ENCODE measurements around the gene UBXN2A. TPM values are rescaled to one million over a fixed set of nuclear protein-coding genes. Genes with fewer than 3 reads are reported as not detected.

UBXN2A gene
- total RNA-seq, result 17.1 and 19.5 TPM in 2 replicates

GRCh38 chr2:23939987-23940717, at the start of gene UBXN2A:
TSS of gene UBXN2A (plus strand) at chr2:23940463. CDS start at chr2:23958315, 17,852 bp downstream.

GRCh38 chr2:23926750-23927571, 13.3 kb upstream of the UBXN2A start, which contains the start of gene ATAD2B:
TSS of gene ATAD2B (minus strand) at chr2:23927123. CDS start at chr2:23926770, 353 bp downstream.

GRCh38 chr2:24009680-24010476, 69.6 kb downstream of the UBXN2A start, which contains the start of gene MFSD2B:
TSS of gene MFSD2B (plus strand) at chr2:24010085. CDS start at chr2:24010097, 12 bp downstream.

GRCh38 chr2:24046930-24047702, 106.9 kb downstream of the UBXN2A start, which contains the start of gene WDCP:
TSS of gene WDCP (minus strand) at chr2:24047391. CDS start at chr2:24039494, 7,897 bp downstream.

GRCh38 chr2:24049485-24050021, 109.3 kb downstream of the UBXN2A start, which contains the start of gene FKBP1B:
TSS of gene FKBP1B (plus strand) at chr2:24049741. CDS start at chr2:24049850, 109 bp downstream.

Small RNA genes within 50 kb of the gene (small RNA-seq; reads per million reads assigned to genes)
- not detected for gene RN7SL610P
- gene RNU6-370P, result not detected

Other genes with a start within 250 kb of the UBXN2A start
- gene ATAD2B, start 13.3 kb upstream of the UBXN2A start, total RNA-seq, result 22.2 and 22.9 TPM in 2 replicates
- gene MFSD2B, start 69.6 kb downstream of the UBXN2A start, total RNA-seq, result 0.13 TPM in 1 of 2 replicates, not detected in the other
- gene WDCP, start 106.9 kb downstream of the UBXN2A start, total RNA-seq, result 10.1 and 14.8 TPM in 2 replicates
- 3.5 and 4.1 TPM in 2 replicates for gene FKBP1B, start 109.3 kb downstream of the UBXN2A start, total RNA-seq
- 121 and 138 TPM in 2 replicates for gene SF3B6, start 135.9 kb downstream of the UBXN2A start, total RNA-seq
- 20.9 and 23.8 TPM in 2 replicates for gene TP53I3, start 144.4 kb downstream of the UBXN2A start, total RNA-seq
- 0.52 and 0.65 TPM in 2 replicates for gene PFN4, start 182.9 kb downstream of the UBXN2A start, total RNA-seq
- gene FAM228B, start 183.0 kb downstream of the UBXN2A start, total RNA-seq, result 17.9 and 21.4 TPM in 2 replicates
- 0.43 and 0.65 TPM in 2 replicates for gene FAM228A, start 234.6 kb downstream of the UBXN2A start, total RNA-seq